IPS-18c (cell line): ENCODE measurements around the gene FXYD2.

Experiments used
- H3K4me3 ChIP-seq: 2 replicates; pipeline ENCODE4 v1.7.0; 2013; ENCODE audit warnings: low read depth, mild to moderate bottlenecking, low read length, moderate library complexity; ENCODE audit not compliant: insufficient read depth
- H3K9me3 ChIP-seq: one replicate; pipeline ENCODE4 v1.6.1; 2013; ENCODE audit warnings: mild to moderate bottlenecking, low read length, moderate library complexity; ENCODE audit not compliant: control insufficient read depth, insufficient read depth

Gene FXYD2

GRCh38 chr11:117861151-117862018, 36.8 kb upstream of the FXYD2 start:
- no peak overlapping the region for H3K4me3 ChIP-seq
- H3K9me3 ChIP-seq: no peaks in the 10 kb centered on the region

- Histone ChIP-seq H3K4me3 (no peak overlapping the region), H3K9me3 (no peaks in the 10 kb centered on the region)
These were observed 35.6 kb upstream of the FXYD2 start for GRCh38 chr11:117860139-117860538.

GRCh38 chr11:117859488-117860112, 35.1 kb upstream of the FXYD2 start:
- Histone ChIP-seq H3K9me3 (no peaks in the 10 kb centered on the region), H3K4me3 (no peak overlapping the region)

GRCh38 chr11:117859061-117859460, 34.5 kb upstream of the FXYD2 start:
- no peaks in the 10 kb centered on the region for H3K9me3 ChIP-seq
- no peak overlapping the region for H3K4me3 ChIP-seq

GRCh38 chr11:117857734-117858414, 33.3 kb upstream of the FXYD2 start:
- H3K9me3 ChIP-seq: peaks cover 2% of the 10 kb centered on the region
- H3K4me3 ChIP-seq: no peak overlapping the region

- Histone ChIP-seq H3K9me3 (peaks cover 2% of the 10 kb centered on the region), H3K4me3 (no peak overlapping the region)
These were observed 31.5 kb upstream of the FXYD2 start for GRCh38 chr11:117855912-117856651.

GRCh38 chr11:117855186-117855845, 30.8 kb upstream of the FXYD2 start:
- peaks cover 2% of the 10 kb centered on the region for H3K9me3 ChIP-seq
- no peak overlapping the region for H3K4me3 ChIP-seq

GRCh38 chr11:117852309-117852708, 27.8 kb upstream of the FXYD2 start:
- H3K4me3 ChIP-seq: no peak overlapping the region

GRCh38 chr11:117851852-117852251, 27.3 kb upstream of the FXYD2 start:
- H3K4me3 ChIP-seq: no peak overlapping the region

More at GRCh38 chr11:117852309-117852708, 27.8 kb upstream of the FXYD2 start:
- peaks cover 2% of the 10 kb centered on the region for H3K9me3 ChIP-seq

GRCh38 chr11:117851106-117851505, 26.6 kb upstream of the FXYD2 start:
- peaks cover 2% of the 10 kb centered on the region for H3K9me3 ChIP-seq

More at GRCh38 chr11:117851852-117852251, 27.3 kb upstream of the FXYD2 start:
- H3K9me3 ChIP-seq: peaks cover 2% of the 10 kb centered on the region

GRCh38 chr11:117849781-117850414, 25.4 kb upstream of the FXYD2 start:
- Histone ChIP-seq H3K9me3 (peaks cover 2% of the 10 kb centered on the region), H3K4me3 (no peak overlapping the region)

More at GRCh38 chr11:117851106-117851505, 26.6 kb upstream of the FXYD2 start:
- H3K4me3 ChIP-seq: no peak overlapping the region

- H3K9me3 ChIP-seq: no peaks in the 10 kb centered on the region
- H3K4me3 ChIP-seq: no peak overlapping the region
These were observed 19.3 kb upstream of the FXYD2 start for GRCh38 chr11:117843666-117844484.

- H3K9me3 ChIP-seq: no peaks in the 10 kb centered on the region
- no peak overlapping the region for H3K4me3 ChIP-seq
These were observed 17.8 kb upstream of the FXYD2 start for GRCh38 chr11:117842131-117842941.

- H3K9me3 ChIP-seq: no peaks in the 10 kb centered on the region
- no peak overlapping the region for H3K4me3 ChIP-seq
These were observed 17.0 kb upstream of the FXYD2 start for GRCh38 chr11:117841551-117842031.
